LoVo (cell line): ENCODE results near the gene CTIF.
"Not testable (repeated sequence)": the region's sequence is repeated elsewhere in the genome, so short reads cannot be mapped to it uniquely, and the experiment has no call there.

Source experiments
- DNase-seq: peaks from one replicate; pipeline ENCODE4 v3.0.0-alpha.2; 2016; ENCODE audit warnings: low spot score

Gene CTIF

GRCh38 chr18:48643262-48643661 is 104.4 kb downstream of the CTIF start:
- DNase-seq, result no peak

- no peak for DNase-seq
Observed at GRCh38 chr18:48644029-48644428, 105.2 kb downstream of the CTIF start.

- DNase-seq, result no peak
Observed at GRCh38 chr18:48645427-48646002, 106.7 kb downstream of the CTIF start.

- DNase-seq, result no peak
Observed at GRCh38 chr18:48646976-48647375, 108.1 kb downstream of the CTIF start.

GRCh38 chr18:48649231-48649630 is 110.4 kb downstream of the CTIF start:
- no peak for DNase-seq

- DNase-seq, result not testable (repeated sequence)
Observed at GRCh38 chr18:48654591-48654990, 115.8 kb downstream of the CTIF start.

GRCh38 chr18:48655508-48655907 is 116.7 kb downstream of the CTIF start:
- DNase-seq, result no peak

- no peak for DNase-seq
Observed at GRCh38 chr18:48656176-48656575, 117.3 kb downstream of the CTIF start.

GRCh38 chr18:48656582-48656981 is 117.8 kb downstream of the CTIF start:
- DNase-seq, result no peak

GRCh38 chr18:48657447-48658120 is 118.8 kb downstream of the CTIF start:
- no peak for DNase-seq

GRCh38 chr18:48658721-48659120 is 119.9 kb downstream of the CTIF start:
- DNase-seq, result no peak

GRCh38 chr18:48659188-48660009 is 120.6 kb downstream of the CTIF start:
- no peak for DNase-seq

- no peak for DNase-seq
Observed at GRCh38 chr18:48660346-48661228, 121.8 kb downstream of the CTIF start.

GRCh38 chr18:48661421-48661820 is 122.6 kb downstream of the CTIF start:
- no peak for DNase-seq

- no peak for DNase-seq
Observed at GRCh38 chr18:48662011-48662661, 123.3 kb downstream of the CTIF start.

- DNase-seq, result no peak
Observed at GRCh38 chr18:48663096-48663930, 124.5 kb downstream of the CTIF start.

- DNase-seq, result peak; percentile 22
Observed at GRCh38 chr18:48663931-48664847, 125.4 kb downstream of the CTIF start.

GRCh38 chr18:48665654-48666053 is 126.8 kb downstream of the CTIF start:
- no peak for DNase-seq

GRCh38 chr18:48666613-48667012 is 127.8 kb downstream of the CTIF start:
- DNase-seq, result no peak
